Measurements from ENCODE around the gene PTPRD.

Gene PTPRD

DNA sequence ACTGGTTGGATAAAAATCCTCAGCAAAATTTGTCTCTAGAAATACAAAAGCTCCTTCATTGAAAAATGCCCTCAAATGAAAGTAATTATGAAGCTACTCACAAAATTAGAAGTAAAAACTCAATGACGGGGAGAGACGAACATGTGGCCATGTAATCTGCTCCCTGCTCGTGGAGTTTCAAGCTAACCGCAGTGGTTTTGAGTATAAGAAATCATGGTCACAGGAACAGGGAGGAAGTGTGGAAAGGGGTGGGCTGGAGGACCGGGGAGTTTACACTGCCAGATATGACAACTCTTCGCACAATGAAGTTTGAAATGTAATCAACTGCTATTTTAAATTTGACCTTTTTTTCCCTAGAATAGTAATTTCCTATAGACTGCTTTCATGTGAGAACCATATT lies 2047.8 kb downstream of the PTPRD start:
- DNase-seq (ENCODE audit: low read depth) = no peak
- TF ChIP-seq, protein P1, sequence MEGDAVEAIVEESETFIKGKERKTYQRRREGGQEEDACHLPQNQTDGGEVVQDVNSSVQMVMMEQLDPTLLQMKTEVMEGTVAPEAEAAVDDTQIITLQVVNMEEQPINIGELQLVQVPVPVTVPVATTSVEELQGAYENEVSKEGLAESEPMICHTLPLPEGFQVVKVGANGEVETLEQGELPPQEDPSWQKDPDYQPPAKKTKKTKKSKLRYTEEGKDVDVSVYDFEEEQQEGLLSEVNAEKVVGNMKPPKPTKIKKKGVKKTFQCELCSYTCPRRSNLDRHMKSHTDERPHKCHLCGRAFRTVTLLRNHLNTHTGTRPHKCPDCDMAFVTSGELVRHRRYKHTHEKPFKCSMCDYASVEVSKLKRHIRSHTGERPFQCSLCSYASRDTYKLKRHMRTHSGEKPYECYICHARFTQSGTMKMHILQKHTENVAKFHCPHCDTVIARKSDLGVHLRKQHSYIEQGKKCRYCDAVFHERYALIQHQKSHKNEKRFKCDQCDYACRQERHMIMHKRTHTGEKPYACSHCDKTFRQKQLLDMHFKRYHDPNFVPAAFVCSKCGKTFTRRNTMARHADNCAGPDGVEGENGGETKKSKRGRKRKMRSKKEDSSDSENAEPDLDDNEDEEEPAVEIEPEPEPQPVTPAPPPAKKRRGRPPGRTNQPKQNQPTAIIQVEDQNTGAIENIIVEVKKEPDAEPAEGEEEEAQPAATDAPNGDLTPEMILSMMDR (IDR thresholded peaks at IDR 0.05; ENCODE audit: low read depth, low read length, missing control alignments) = no peak
- no peak overlapping the region for H3K4me3 ChIP-seq (ENCODE audit: low read depth, low read length)
- in situ Hi-C loops (cut with HindIII; ENCODE audit: low sequenced_read_pairs) = no loop called here

DNA sequence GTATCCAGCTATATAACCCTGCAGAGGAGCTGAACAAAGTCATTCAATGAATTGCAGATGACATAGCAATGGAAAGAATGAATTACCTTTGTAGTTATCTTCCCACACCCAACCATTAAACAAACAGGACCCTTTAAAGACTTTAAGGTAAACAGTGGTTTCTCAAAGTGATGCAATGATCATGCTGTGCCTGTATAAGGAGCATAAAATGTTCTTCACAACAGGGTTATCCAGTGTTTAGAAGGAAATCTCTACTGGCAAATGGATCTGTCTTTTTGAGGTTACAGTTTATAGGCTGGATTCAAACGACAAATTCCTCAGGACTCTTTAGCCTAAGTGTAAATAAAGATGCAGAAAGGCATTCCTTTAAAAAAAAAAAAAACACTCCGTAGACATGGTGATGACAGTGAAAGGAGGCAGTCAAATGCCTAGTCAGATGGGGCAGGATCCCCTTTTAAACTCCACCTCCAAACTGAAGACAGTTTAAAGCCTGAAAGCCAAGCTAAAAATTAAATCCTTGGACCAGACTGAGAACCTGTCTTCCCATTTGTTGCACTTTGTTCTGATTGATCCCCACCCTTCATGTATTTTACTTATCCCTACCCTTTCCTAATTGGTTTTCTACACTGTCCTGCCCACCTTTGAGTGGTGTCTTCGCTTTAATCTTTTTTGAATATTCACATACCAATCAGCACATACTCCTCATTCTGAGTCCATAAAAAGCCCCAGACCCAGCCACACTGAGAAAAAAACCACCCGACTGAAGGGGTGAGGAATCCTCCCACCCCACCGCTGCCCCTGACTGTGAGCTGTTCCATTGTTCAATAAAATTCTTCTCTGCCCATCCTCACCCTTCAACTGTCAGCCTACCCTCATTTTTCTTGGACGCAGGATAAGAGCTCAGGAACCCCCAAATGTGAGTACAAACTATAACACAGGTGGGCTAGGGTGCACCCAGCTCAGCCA lies 2052.0 kb downstream of the PTPRD start:
- in situ Hi-C loops (cut with HindIII; ENCODE audit: low sequenced_read_pairs) = no loop called here
- no peak for DNase-seq (ENCODE audit: low read depth)
- no peak overlapping the region for H3K4me3 ChIP-seq (ENCODE audit: low read depth, low read length)
- TF ChIP-seq, protein P1 (IDR thresholded peaks at IDR 0.05; ENCODE audit: low read depth, low read length, missing control alignments) = no peak

DNA sequence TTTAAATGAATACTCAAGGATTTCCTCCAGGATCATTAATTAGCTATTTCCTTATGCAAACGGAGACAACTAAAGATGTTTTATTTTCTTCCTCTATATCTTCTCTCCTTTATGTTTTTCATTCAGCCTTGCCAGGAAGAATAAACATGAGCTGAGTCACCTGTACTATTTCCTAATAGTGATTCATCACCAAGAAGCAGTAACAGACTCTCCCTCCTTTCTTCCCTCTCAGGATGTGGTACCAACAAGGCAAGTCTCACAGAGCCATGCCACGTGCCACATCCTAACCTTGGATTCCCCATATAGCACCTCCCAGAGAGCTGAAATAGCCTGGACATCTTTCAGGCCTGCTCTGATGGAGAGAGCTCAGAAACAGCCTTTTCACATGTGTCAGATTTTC lies 2054.6 kb downstream of the PTPRD start:
- in situ Hi-C loops (cut with HindIII; ENCODE audit: low sequenced_read_pairs) = no loop called here

DNA sequence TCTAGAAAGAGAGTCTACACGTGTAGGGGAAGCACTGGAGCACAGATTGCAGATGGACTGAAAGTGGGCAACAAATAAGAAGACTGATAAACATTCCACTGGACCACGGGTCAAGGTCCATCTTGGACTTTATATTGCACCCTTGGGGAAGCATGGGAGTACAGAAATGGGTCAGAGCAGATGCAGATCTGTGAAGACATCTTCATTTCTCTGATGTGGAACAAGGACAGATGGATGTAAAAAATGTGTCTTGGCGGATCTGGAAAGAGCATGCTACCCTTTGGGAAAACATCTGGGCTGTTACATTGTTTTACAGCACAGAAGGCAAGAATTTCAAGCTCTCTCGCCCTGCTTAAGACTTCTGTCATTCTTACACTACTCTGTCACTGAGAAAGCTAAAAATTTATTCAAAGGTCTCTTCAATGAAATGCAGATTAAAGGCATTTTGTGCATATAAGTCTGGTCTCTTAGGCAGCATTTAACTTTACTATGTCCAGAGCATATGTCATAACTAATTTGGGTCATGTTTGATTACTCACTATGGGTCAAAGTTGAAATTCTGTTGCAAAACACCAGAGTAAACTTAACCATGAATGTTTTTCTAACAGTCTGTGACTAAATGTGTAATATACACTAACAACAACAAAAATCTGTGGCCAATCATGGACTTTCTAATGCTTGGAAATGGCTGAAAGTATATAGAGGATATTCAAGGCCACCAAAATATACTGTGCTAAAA lies 2056.9 kb downstream of the PTPRD start:
- no peak overlapping the region for H3K4me3 ChIP-seq (ENCODE audit: low read depth, low read length)
- no peak for DNase-seq (ENCODE audit: low read depth)
- TF ChIP-seq, protein P1 (IDR thresholded peaks at IDR 0.05; ENCODE audit: low read depth, low read length, missing control alignments) = no peak
- in situ Hi-C loops (cut with HindIII; ENCODE audit: low sequenced_read_pairs) = no loop called here

More for the DNA sequence above, 2054.6 kb downstream of the PTPRD start:
- no peak overlapping the region for H3K4me3 ChIP-seq (ENCODE audit: low read depth, low read length)
- TF ChIP-seq, protein P1 (IDR thresholded peaks at IDR 0.05; ENCODE audit: low read depth, low read length, missing control alignments) = no peak
- peak; percentile 41 for DNase-seq (ENCODE audit: low read depth)

DNA sequence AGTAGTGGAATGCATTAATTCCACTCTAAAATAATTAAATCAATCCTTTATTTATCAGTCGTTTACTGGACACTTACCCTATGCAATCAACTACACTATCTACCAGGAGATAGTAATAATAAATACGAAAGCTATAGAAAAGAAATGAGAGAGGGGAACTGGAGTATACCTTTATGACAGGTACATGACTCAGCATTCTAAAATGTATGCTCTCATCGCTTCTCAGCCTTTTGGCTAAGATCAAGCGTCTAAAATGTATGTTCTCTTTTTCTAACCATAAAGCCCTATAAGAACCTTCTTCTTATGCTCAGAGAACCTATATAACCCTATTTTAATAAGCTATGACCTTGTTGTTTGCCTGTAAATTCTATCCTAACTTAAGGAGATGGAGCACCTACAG lies 2059.4 kb downstream of the PTPRD start:
- no peak for DNase-seq (ENCODE audit: low read depth)
- H3K4me3 ChIP-seq (ENCODE audit: low read depth, low read length) = no peak overlapping the region
- in situ Hi-C loops (cut with HindIII; ENCODE audit: low sequenced_read_pairs) = no loop called here
- TF ChIP-seq, protein P1 (IDR thresholded peaks at IDR 0.05; ENCODE audit: low read depth, low read length, missing control alignments) = no peak

DNA sequence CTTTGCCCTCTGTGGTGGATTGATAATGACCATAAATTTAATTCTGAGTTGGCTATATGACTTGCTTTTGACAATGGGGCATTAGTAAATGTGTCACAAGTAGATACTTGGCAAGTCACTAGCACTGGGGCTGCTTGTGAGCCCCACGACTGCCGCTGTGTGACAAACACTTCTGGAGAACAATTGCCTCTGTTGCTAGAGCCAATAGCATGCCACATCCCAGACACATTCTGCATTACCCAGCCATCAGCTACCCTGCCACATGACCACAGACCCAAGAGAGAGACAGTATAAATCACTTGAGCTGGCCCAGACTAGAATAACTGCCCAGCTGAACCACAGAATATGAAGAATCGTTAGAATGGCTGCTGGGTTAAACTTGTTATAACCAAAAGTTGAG lies 2060.1 kb downstream of the PTPRD start:
- in situ Hi-C loops (cut with HindIII; ENCODE audit: low sequenced_read_pairs) = no loop called here
- TF ChIP-seq, protein P1 (IDR thresholded peaks at IDR 0.05; ENCODE audit: low read depth, low read length, missing control alignments) = no peak
- DNase-seq (ENCODE audit: low read depth) = no peak
- H3K4me3 ChIP-seq (ENCODE audit: low read depth, low read length) = no peak overlapping the region
